B cell (primary cell): ENCODE measurements around the gene HNRNPU. TPM values are rescaled to one million over a fixed set of nuclear protein-coding genes. Genes with fewer than 3 reads are reported as not detected.

ENCODE experiments used
- ATAC-seq: fragments of 200-7000 bp; cut with Tn5 transposase; one replicate; pipeline ENCODE4 v1.10.0; 2021; ENCODE audit warnings: low read depth, mild to moderate bottlenecking, moderate number of reproducible peaks, moderate library complexity
- CTCF ChIA-PET: fragments of 350-600 bp; sonication (Branson Sonifier 250); formaldehyde crosslinking; loops from one replicate; lab custom pipeline; 2021; ENCODE audit warnings: antibody characterized with exemption, inconsistent platforms; lab: Charles Lee
- POLR2A ChIA-PET: fragments of 350-600 bp; sonication (Branson Sonifier 250); formaldehyde crosslinking; loops from one replicate; lab custom pipeline; 2021; ENCODE audit warnings: antibody characterized with exemption; lab: Charles Lee
- DNase-seq: peaks from one replicate; pipeline ENCODE4 v3.0.0; 2013
- H2AFZ ChIP-seq: 2 replicates; pipeline ENCODE4 v1.6.1; 2012; ENCODE audit warnings: mild to moderate bottlenecking, low read depth, low read length; ENCODE audit not compliant: insufficient read depth, poor library complexity, severe bottlenecking
- H3K27ac ChIP-seq, 2 donors: 1 replicate in 1 of 2; 2 replicates in 1 of 2; pipeline ENCODE4 v1.5.1; 2012 to 2013; ENCODE audit warnings: low read length in 2 of 2, mild to moderate bottlenecking in 2 of 2, moderate library complexity in 1 of 2
- H3K27me3 ChIP-seq, 4 experiments: fragments of 200-600 bp in 1 of 4; sonication (generic) in 1 of 4; replicated peaks in 1 of 4; 1 replicate in 2 of 4; 2 replicates in 2 of 4; pipeline versions ENCODE4 v1.6.1 to v1.7.0; 2013 to 2016; ENCODE audit warnings: low read length in 3 of 4, mild to moderate bottlenecking in 2 of 4, mixed read lengths in 1 of 4, moderate library complexity in 1 of 4; ENCODE audit not compliant: insufficient read depth in 4 of 4, control insufficient read depth in 3 of 4; ENCODE audit errors: control extremely low read depth in 1 of 4
- H3K36me3 ChIP-seq, 2 experiments: replicated peaks in 1 of 2; 1 replicate in 1 of 2; 2 replicates in 1 of 2; pipeline versions ENCODE4 v1.6.1 to v1.7.1; 2013; ENCODE audit warnings: low read length in 1 of 2; ENCODE audit not compliant: insufficient read depth in 2 of 2, control insufficient read depth in 1 of 2; ENCODE audit errors: control extremely low read depth in 1 of 2, extremely low read depth in 1 of 2
- H3K4me1 ChIP-seq, 2 donors: fragments of 200-600 bp in 1 of 2; sonication (generic) in 1 of 2; 1 replicate in 1 of 2; 2 replicates in 1 of 2; pipeline versions ENCODE4 v1.5.1 to v1.6.1; 2013 to 2017; ENCODE audit warnings: low read length in 2 of 2; ENCODE audit not compliant: control insufficient read depth in 2 of 2, insufficient read depth in 2 of 2
- H3K4me2 ChIP-seq: replicated peaks from 2 replicates; pipeline ENCODE3; 2012; ENCODE audit warnings: mild to moderate bottlenecking, low read depth, low read length; ENCODE audit not compliant: poor library complexity, severe bottlenecking
- H3K4me3 ChIP-seq, 5 experiments: fragments of 200-600 bp in 1 of 5; sonication (generic) in 1 of 5; 1 replicate in 3 of 5; 2 replicates in 2 of 5; pipeline versions ENCODE4 v1.5.1 to v1.7.0; 2011 to 2016; ENCODE audit warnings: low read length in 4 of 5, mild to moderate bottlenecking in 4 of 5, low read depth in 2 of 5, control low read depth in 1 of 5, moderate library complexity in 1 of 5; ENCODE audit not compliant: insufficient read depth in 1 of 5; ENCODE audit errors: control extremely low read depth in 1 of 5, extremely low read depth in 1 of 5
- H3K79me2 ChIP-seq: fragments of 200-600 bp; sonication (generic); one replicate; pipeline ENCODE4 v1.6.0; 2016; ENCODE audit warnings: low read length; ENCODE audit not compliant: control insufficient read depth, insufficient read depth
- H3K9ac ChIP-seq: fragments of 200-600 bp; sonication (generic); 2 replicates; pipeline ENCODE4 v1.6.1; 2017; ENCODE audit warnings: mild to moderate bottlenecking, low read length, moderate library complexity
- H3K9me3 ChIP-seq, 3 donors: one replicate each; pipeline versions ENCODE4 v1.6.1 to v1.7.1; 2013; ENCODE audit warnings: low read length in 2 of 3; ENCODE audit not compliant: control insufficient read depth in 2 of 3, insufficient read depth in 1 of 3; ENCODE audit errors: control extremely low read depth in 1 of 3
- H4K20me1 ChIP-seq: 2 replicates; pipeline ENCODE4 v1.6.0; 2012; ENCODE audit warnings: mild to moderate bottlenecking, low read length; ENCODE audit not compliant: insufficient read depth, control insufficient read depth, poor library complexity, severe bottlenecking
- H3K27ac Mint-ChIP-seq: one replicate; pipeline ENCODE4 v1.8.0; 2021; ENCODE audit warnings: mixed read lengths
- H3K27me3 Mint-ChIP-seq: one replicate; pipeline ENCODE4 v1.8.0; 2021; ENCODE audit warnings: mixed read lengths
- H3K4me1 Mint-ChIP-seq: one replicate; pipeline ENCODE4 v1.8.0; 2021; ENCODE audit warnings: mixed read lengths
- H3K4me3 Mint-ChIP-seq: one replicate; pipeline ENCODE4 v1.8.0; 2021; ENCODE audit warnings: mixed read lengths
- H3K9me3 Mint-ChIP-seq: one replicate; pipeline ENCODE4 v1.8.0; 2022; ENCODE audit warnings: mixed read lengths; ENCODE audit not compliant: insufficient read depth
- EZH2 ChIP-seq: IDR thresholded peaks from 2 replicates; pipeline ENCODE4 v1.6.1; 2012; ENCODE audit warnings: borderline replicate concordance, low read depth, mild to moderate bottlenecking, moderate library complexity, low read length; ENCODE audit not compliant: insufficient read depth, poor library complexity, severe bottlenecking
- WGBS: methylation state at CpG from one replicate; pipeline ENCODE4 v1.1.5; 2013; ENCODE audit warnings: missing lambda C conversion rate; ENCODE audit not compliant: insufficient coverage; 5-methylcytosine and 5-hydroxymethylcytosine counted together
- intact Hi-C: fragments of 100-400 bp; cut with micrococcal nuclease; formaldehyde crosslinking; loops from one replicate; pipeline ENCODE4 v1.10.0; 2022
- polyA plus RNA-seq: library from polyadenylated mRNA; depleted of rRNA; stranded (reverse); fragments of >200 nt; gene quantifications from 2 replicates; pipeline ENCODE4 v1.2.3, GENCODE V29; 2012
- total RNA-seq, 2 donors: library from RNA; stranded (reverse); fragments of 120-200 nt in 1 of 2; gene quantifications; 1 replicate in 1 of 2; 2 replicates in 1 of 2; pipeline versions ENCODE4 v1.2.3 to v1.2.4, GENCODE V29; 2013 to 2022
- TF ChIP-seq, protein P1 (sequence below): fragments of 200-600 bp; IDR thresholded peaks from one replicate; pipeline ENCODE4 v1.8.0; 2022; ENCODE audit warnings: antibody characterized with exemption, mild to moderate bottlenecking

The HNRNPU gene
- total and polyA plus RNA-seq, 2 donors (not counting 1 experiment from before 2014, with no cell fraction given) = 95.2 to 406 TPM

DNA sequence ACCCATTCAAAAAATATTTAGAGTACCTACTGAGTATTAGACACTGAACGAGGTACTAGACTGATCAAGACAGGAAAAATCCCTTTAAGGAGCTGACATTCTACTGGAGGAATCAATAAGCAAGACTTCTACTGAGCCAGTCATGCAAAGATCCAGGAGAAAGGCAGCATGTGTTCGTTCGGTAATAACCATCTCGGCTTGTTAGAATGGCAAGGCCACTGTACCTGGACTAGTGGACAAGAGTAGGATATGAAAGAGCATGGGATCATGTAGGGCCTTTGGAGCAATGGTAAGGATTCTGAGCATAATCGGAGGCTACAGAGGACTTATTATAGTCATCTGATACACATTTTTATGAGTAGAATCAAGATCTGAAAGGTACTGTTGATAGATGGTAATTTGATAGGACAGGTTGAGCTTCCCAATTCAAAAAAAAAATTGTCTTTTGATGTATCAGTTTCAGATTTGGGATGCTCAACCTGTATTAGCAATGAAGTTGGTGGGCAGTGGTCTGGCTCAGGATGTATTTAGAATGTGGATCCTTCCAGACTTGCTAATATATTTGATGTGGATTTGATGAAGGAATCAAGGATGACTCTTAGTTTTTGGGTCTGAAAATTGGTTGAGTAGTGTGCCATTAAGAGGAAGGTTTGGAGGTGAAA lies 26.6 kb downstream of the HNRNPU start:
- no peaks in the 10 kb centered on the region for H3K27me3 ChIP-seq
- no peak overlapping the region for H2AFZ ChIP-seq
- Mint-ChIP-seq H3K9me3 (no peaks in the 10 kb centered on the region), H3K4me3 (peak overlapping the region; percentile 35), H3K4me1 (peaks cover 59% of the 10 kb centered on the region), H3K27ac (peak overlapping the region; percentile 74), H3K27me3 (no peaks in the 10 kb centered on the region)
- no peak overlapping the region for H3K4me3 ChIP-seq
- peaks cover 0 to 20% of the 10 kb centered on the region in 2 experiments for H3K36me3 ChIP-seq
- ChIA-PET CTCF (interaction anchor here (0.5 to 6.4 kb wide), 6 partner anchors 18 to 205 kb away, joined by 4 to 70 read pairs (median 6); partner anchors contain the start of gene HNRNPU), POLR2A (interaction anchor here (1.0 to 5.4 kb wide), 3 partner anchors 23 to 133 kb away, joined by 3 to 135 read pairs (median 92); partner anchors contain the start of gene HNRNPU)
- H3K27ac ChIP-seq = peak overlapping the region; percentile 21 to 97
- H3K9ac ChIP-seq = no peak overlapping the region
- ATAC-seq = no peak
- H3K4me2 ChIP-seq = peak overlapping the region; percentile 8
- intact Hi-C loops = loop anchor here (10.0 kb wide), 1 partner anchor 793 kb away; no protein-coding TSS in a partner anchor
- H3K9me3 ChIP-seq = no peaks in the 10 kb centered on the region
- 60% methylated on average over 3 of the region's 5 CpGs for WGBS
- H3K79me2 ChIP-seq = peaks cover 32% of the 10 kb centered on the region
- no peak for DNase-seq
- peaks cover 21 to 24% of the 10 kb centered on the region in 2 donors for H3K4me1 ChIP-seq
- TF ChIP-seq EZH2 = no peak
- TF ChIP-seq, protein P1, sequence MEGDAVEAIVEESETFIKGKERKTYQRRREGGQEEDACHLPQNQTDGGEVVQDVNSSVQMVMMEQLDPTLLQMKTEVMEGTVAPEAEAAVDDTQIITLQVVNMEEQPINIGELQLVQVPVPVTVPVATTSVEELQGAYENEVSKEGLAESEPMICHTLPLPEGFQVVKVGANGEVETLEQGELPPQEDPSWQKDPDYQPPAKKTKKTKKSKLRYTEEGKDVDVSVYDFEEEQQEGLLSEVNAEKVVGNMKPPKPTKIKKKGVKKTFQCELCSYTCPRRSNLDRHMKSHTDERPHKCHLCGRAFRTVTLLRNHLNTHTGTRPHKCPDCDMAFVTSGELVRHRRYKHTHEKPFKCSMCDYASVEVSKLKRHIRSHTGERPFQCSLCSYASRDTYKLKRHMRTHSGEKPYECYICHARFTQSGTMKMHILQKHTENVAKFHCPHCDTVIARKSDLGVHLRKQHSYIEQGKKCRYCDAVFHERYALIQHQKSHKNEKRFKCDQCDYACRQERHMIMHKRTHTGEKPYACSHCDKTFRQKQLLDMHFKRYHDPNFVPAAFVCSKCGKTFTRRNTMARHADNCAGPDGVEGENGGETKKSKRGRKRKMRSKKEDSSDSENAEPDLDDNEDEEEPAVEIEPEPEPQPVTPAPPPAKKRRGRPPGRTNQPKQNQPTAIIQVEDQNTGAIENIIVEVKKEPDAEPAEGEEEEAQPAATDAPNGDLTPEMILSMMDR = no peak
- H4K20me1 ChIP-seq = no peaks in the 10 kb centered on the region

DNA sequence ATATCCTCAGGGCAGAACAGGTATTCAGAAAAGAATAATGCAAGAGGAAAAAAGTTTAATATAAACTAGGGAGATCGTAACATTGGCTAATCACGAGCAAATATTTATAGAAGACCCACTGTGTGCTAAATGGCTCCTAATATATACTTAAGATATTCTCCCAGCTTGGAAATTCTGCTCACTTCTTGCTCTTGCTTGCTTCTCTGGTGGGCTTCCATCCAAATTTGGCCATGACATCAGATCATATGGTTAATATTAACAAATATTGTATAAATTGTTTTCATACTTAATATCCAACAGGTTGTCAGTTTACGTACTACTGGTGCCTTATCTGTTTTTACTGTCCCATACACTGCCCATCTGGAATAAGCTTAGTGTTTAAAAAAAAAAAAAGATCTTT lies 27.8 kb downstream of the HNRNPU start:
- peak overlapping the region; percentile 75 for H3K4me2 ChIP-seq
- Mint-ChIP-seq H3K4me3 (peak overlapping the region; percentile 100), H3K4me1 (peaks cover 61% of the 10 kb centered on the region), H3K27ac (peak overlapping the region; percentile 100), H3K9me3 (no peaks in the 10 kb centered on the region), H3K27me3 (no peaks in the 10 kb centered on the region)
- no peak for TF ChIP-seq EZH2
- TF ChIP-seq, protein P1 = no peak
- DNase-seq = no peak
- H4K20me1 ChIP-seq = no peaks in the 10 kb centered on the region
- peaks cover 32% of the 10 kb centered on the region for H3K79me2 ChIP-seq
- no peaks in the 10 kb centered on the region for H3K27me3 ChIP-seq
- H2AFZ ChIP-seq = no peak overlapping the region
- intact Hi-C loops = loop anchor here (1.0 to 10.0 kb wide), 2 partner anchors 35 to 792 kb away; no protein-coding TSS in a partner anchor
- CTCF ChIA-PET = interaction anchor here (0.6 to 6.4 kb wide), 8 partner anchors 8 to 215 kb away, joined by 4 to 70 read pairs (median 9); partner anchors contain the start of gene HNRNPU
- ATAC-seq = no peak
- H3K27ac ChIP-seq = peak overlapping the region in 1 of 2 donors; percentile 97
- peaks cover 0 to 9% of the 10 kb centered on the region in 2 experiments for H3K36me3 ChIP-seq
- H3K4me3 ChIP-seq = peak overlapping the region in 4 of 5 experiments; percentile 78 to 96 (median 93)
- H3K9me3 ChIP-seq = no peaks in the 10 kb centered on the region
- POLR2A ChIA-PET = interaction anchor here (0.7 to 5.4 kb wide), 10 partner anchors 10 to 206 kb away, joined by 3 to 135 read pairs (median 4); partner anchors contain the start of gene HNRNPU
- H3K9ac ChIP-seq = peak overlapping the region; percentile 93
- H3K4me1 ChIP-seq = peaks cover 21 to 24% of the 10 kb centered on the region in 2 donors
- no CpG with 5 or more reads among the region's 3 CpGs for WGBS
